GM12878 (cell line): ENCODE data around the gene BICRA. TPM values are rescaled to one million over a fixed set of nuclear protein-coding genes. Genes with fewer than 3 reads are reported as not detected.

Experiments
- ATAC-seq: fragments of 200-7000 bp; cut with Tn5 transposase; 3 replicates; pipeline ENCODE4 v1.9.1; 2020; ENCODE audit warnings: mild to moderate bottlenecking, moderate library complexity
- BruUV-seq: library from RNA; stranded (reverse); fragments of 400-500 nt; replicated peaks from 2 replicates; lab custom pipeline; 2021; lab: Mats Ljungman, UMichigan
- CTCF ChIA-PET: fragments of 300-600 bp; sonication (Branson Sonifier 250); formaldehyde crosslinking; extraction: SDS; loops from one replicate; lab custom pipeline; 2021; ENCODE audit warnings: inconsistent platforms; lab: Yijun Ruan, JAX
- POLR2A ChIA-PET: fragments of 350-600 bp; formaldehyde crosslinking; extraction: SDS; loops from one replicate; lab custom pipeline; 2021; ENCODE audit warnings: inconsistent platforms; lab: Charles Lee
- RAD21 ChIA-PET: fragments of 300-600 bp; sonication (Branson Sonifier 250); formaldehyde crosslinking; loops from one replicate; lab custom pipeline; 2023; ENCODE audit warnings: antibody characterized with exemption; ENCODE audit not compliant: unreplicated experiment; lab: Charles Lee
- SMC1A ChIA-PET: fragments of 300-600 bp; sonication (Branson Sonifier 250); formaldehyde crosslinking; loops from one replicate; lab custom pipeline; 2023; ENCODE audit not compliant: unreplicated experiment, uncharacterized antibody; lab: Charles Lee
- DNase-seq: peaks from one replicate; pipeline ENCODE4 v3.0.0-alpha.2; 2011; ENCODE audit warnings: low read depth, low spot score
- FAIRE-seq: peaks from 3 replicates; lab custom pipeline; 2011; peaks lifted over from hg19 to GRCh38; lab: Jason Lieb, UNC
- H2AFZ ChIP-seq: 2 replicates; pipeline ENCODE4 v1.6.0; 2011; ENCODE audit warnings: low read depth, low read length, control low read depth; ENCODE audit not compliant: control insufficient read depth
- H3K27ac ChIP-seq: 2 replicates; pipeline ENCODE4 v1.5.1; 2011; ENCODE audit warnings: control low read depth; ENCODE audit not compliant: control insufficient read depth, insufficient read depth
- H3K27me3 ChIP-seq, 2 experiments: replicated peaks in 1 of 2; 2 replicates each; pipeline versions ENCODE4 v1.6.0 to v1.6.1; 2011; ENCODE audit warnings: low read length in 1 of 2; ENCODE audit not compliant: control insufficient read depth in 2 of 2, insufficient read depth in 2 of 2
- H3K36me3 ChIP-seq, 2 experiments: 2 replicates each; pipeline ENCODE4 v1.5.1; 2011; ENCODE audit warnings: low read length in 1 of 2; ENCODE audit not compliant: control insufficient read depth in 2 of 2, insufficient read depth in 2 of 2
- H3K4me1 ChIP-seq: 2 replicates; pipeline ENCODE4 v1.6.1; 2011; ENCODE audit warnings: mild to moderate bottlenecking, low read length, moderate library complexity, mixed read lengths; ENCODE audit not compliant: control insufficient read depth, insufficient read depth
- H3K4me2 ChIP-seq: 2 replicates; pipeline ENCODE4 v1.6.0; 2011; ENCODE audit warnings: control low read depth; ENCODE audit not compliant: control insufficient read depth, insufficient read depth
- H3K4me3 ChIP-seq: fragments of 200-600 bp; sonication (generic); 2 replicates; pipeline ENCODE4 v1.5.1; 2016
- H3K79me2 ChIP-seq: 2 replicates; pipeline ENCODE4 v1.6.0; 2011; ENCODE audit warnings: low read length; ENCODE audit not compliant: control insufficient read depth, insufficient read depth
- H3K9ac ChIP-seq: 2 replicates; pipeline ENCODE4 v1.8.0; 2011; ENCODE audit warnings: low read length, control low read depth, mixed read lengths; ENCODE audit not compliant: control insufficient read depth, insufficient read depth
- H3K9me3 ChIP-seq: replicated peaks from 3 replicates; pipeline ENCODE4 v1.5.1; 2011; ENCODE audit warnings: mild to moderate bottlenecking, low read length; ENCODE audit not compliant: control insufficient read depth, insufficient read depth
- H4K20me1 ChIP-seq: 2 replicates; pipeline ENCODE4 v1.6.0; 2011; ENCODE audit not compliant: control insufficient read depth, insufficient read depth
- BACH1 ChIP-seq: fragments of 450-650 bp; IDR thresholded peaks from 2 replicates; pipeline ENCODE4 v1.6.1; 2017; ENCODE audit warnings: mild to moderate bottlenecking, borderline replicate concordance
- CEBPB ChIP-seq, 2 experiments: fragments of 150-350 bp in 1 of 2; IDR thresholded peaks; 2 replicates each; pipeline ENCODE4 v1.6.1; 2012 to 2014; ENCODE audit warnings: low read depth in 2 of 2, low read length in 2 of 2, borderline replicate concordance in 1 of 2, inconsistent platforms in 1 of 2
- CHD2 ChIP-seq: IDR thresholded peaks from 2 replicates; pipeline ENCODE4 v1.6.1; 2011; ENCODE audit warnings: low read depth, low read length, improper control_type of control experiment, borderline replicate concordance
- CREB1 ChIP-seq: IDR thresholded peaks from 2 replicates; pipeline ENCODE4 v1.6.1; 2012; ENCODE audit warnings: low read depth, mild to moderate bottlenecking, inconsistent platforms
- EP300 ChIP-seq, 2 experiments: fragments of 150-350 bp in 1 of 2; IDR thresholded peaks; 2 replicates each; pipeline ENCODE4 v1.6.1; 2011 to 2012; ENCODE audit warnings: low read depth in 2 of 2, low read length in 2 of 2, borderline replicate concordance in 1 of 2, improper control_type of control experiment in 1 of 2, inconsistent platforms in 1 of 2; ENCODE audit not compliant: control insufficient read depth in 1 of 2
- EZH2 ChIP-seq: IDR thresholded peaks from 2 replicates; pipeline ENCODE4 v1.6.1; 2012; ENCODE audit warnings: low read depth, mild to moderate bottlenecking, control low read depth, inconsistent platforms, low read length, borderline replicate concordance; ENCODE audit not compliant: control insufficient read depth
- IRF4 ChIP-seq: IDR thresholded peaks from 2 replicates; pipeline ENCODE4 v1.6.1; 2011; ENCODE audit warnings: low read depth, low read length
- JUNB ChIP-seq: IDR thresholded peaks from 2 replicates; pipeline ENCODE4 v1.6.1; 2016; ENCODE audit warnings: antibody characterized with exemption, mild to moderate bottlenecking
- MTA3 ChIP-seq: IDR thresholded peaks from 2 replicates; pipeline ENCODE4 v1.6.1; 2012; ENCODE audit warnings: low read length, inconsistent platforms, borderline replicate concordance
- NFYA ChIP-seq: IDR thresholded peaks from 2 replicates; pipeline ENCODE4 v1.6.1; 2011; ENCODE audit warnings: low read depth, mild to moderate bottlenecking, low read length, improper control_type of control experiment, borderline replicate concordance
- PAX5 ChIP-seq: IDR thresholded peaks from 2 replicates; pipeline ENCODE4 v1.6.1; 2011; ENCODE audit warnings: low read depth, low read length, borderline replicate concordance
- SMAD5 ChIP-seq: IDR thresholded peaks from 2 replicates; pipeline ENCODE4 v1.6.1; 2016; ENCODE audit warnings: antibody characterized with exemption, low read depth
- SP1 ChIP-seq: IDR thresholded peaks from one replicate; pipeline ENCODE4 v1.6.1; 2011; ENCODE audit warnings: low read depth, low read length
- STAT1 ChIP-seq: fragments of 450-650 bp; conservative IDR thresholded peaks from 2 replicates; pipeline ENCODE4 v1.6.1; 2014; ENCODE audit warnings: antibody characterized with exemption, mild to moderate bottlenecking
- SUZ12 ChIP-seq: fragments of 200-600 bp; sonication (generic); IDR thresholded peaks from one replicate; pipeline ENCODE4 v1.6.1; 2018; ENCODE audit warnings: antibody characterized with exemption, mild to moderate bottlenecking; ENCODE audit not compliant: unreplicated experiment
- TBL1XR1 ChIP-seq: IDR thresholded peaks from 2 replicates; pipeline ENCODE4 v1.6.1; 2012; ENCODE audit warnings: low read depth, low read length, improper control_type of control experiment
- WGBS: methylation state at CpG from one replicate; pipeline ENCODE4 v1.1.6; 2016; ENCODE audit warnings: low lambda C conversion rate; ENCODE audit not compliant: insufficient replicate concordance, insufficient coverage; ENCODE audit errors: missing lambda C conversion rate; 5-methylcytosine and 5-hydroxymethylcytosine counted together
- in situ Hi-C: fragments of 300-500 bp; cut with MboI; formaldehyde crosslinking; loops from 9 replicates; pipeline ENCODE4 v1.14.3; 2018; ENCODE audit warnings: mixed read lengths
- intact Hi-C: fragments of 100-400 bp; cut with micrococcal nuclease; formaldehyde crosslinking; loops from one replicate; pipeline ENCODE4 v1.14.2; 2022; ENCODE audit not compliant: unreplicated experiment
- polyA plus RNA-seq, 11 experiments: library from polyadenylated mRNA; depleted of rRNA in 4 of 11; unstranded in 6 of 11; stranded (reverse) in 5 of 11; fragments of >200 nt; fragmentation: Nextera tagmentation in 4 of 11; fragmentation: Illumina TruSeq in 1 of 11; extraction: Ambion mirVana in 4 of 11; extraction: Trizol in 1 of 11; gene quantifications; 1 replicate in 1 of 11; 2 replicates in 10 of 11; pipeline versions ENCODE4 v1.2.1 to v1.2.3, GENCODE V29; 2011 to 2016; ENCODE audit warnings: inconsistent platforms in 2 of 11, missing spikeins in 2 of 11, low read depth in 1 of 11
- total RNA-seq, 4 experiments: library from RNA; depleted of rRNA in 3 of 4; stranded (reverse); fragments of >200 nt in 3 of 4; fragmentation: Illumina TruSeq in 1 of 4; extraction: Trizol in 1 of 4; gene quantifications; 2 replicates each; pipeline versions ENCODE4 v1.2.1 to v1.2.3, GENCODE V29; 2013 to 2021
- TF ChIP-seq, protein P1 (sequence below): fragments of 450-650 bp; IDR thresholded peaks from 2 replicates; pipeline ENCODE4 v1.6.1; 2017; ENCODE audit warnings: mild to moderate bottlenecking
- TF ChIP-seq, protein P2 (sequence below): fragments of 450-650 bp; IDR thresholded peaks from 2 replicates; pipeline ENCODE4 v1.6.1; 2017; ENCODE audit warnings: mild to moderate bottlenecking, low read depth, inconsistent platforms; ENCODE audit not compliant: poor library complexity, severe bottlenecking

BICRA gene
- total and polyA plus RNA-seq, 10 of the 15 experiments (the other 5 are each of a cell fraction or from before 2014, with no cell fraction given): 0.11 to 15.3 (median 1.3) TPM

DNA sequence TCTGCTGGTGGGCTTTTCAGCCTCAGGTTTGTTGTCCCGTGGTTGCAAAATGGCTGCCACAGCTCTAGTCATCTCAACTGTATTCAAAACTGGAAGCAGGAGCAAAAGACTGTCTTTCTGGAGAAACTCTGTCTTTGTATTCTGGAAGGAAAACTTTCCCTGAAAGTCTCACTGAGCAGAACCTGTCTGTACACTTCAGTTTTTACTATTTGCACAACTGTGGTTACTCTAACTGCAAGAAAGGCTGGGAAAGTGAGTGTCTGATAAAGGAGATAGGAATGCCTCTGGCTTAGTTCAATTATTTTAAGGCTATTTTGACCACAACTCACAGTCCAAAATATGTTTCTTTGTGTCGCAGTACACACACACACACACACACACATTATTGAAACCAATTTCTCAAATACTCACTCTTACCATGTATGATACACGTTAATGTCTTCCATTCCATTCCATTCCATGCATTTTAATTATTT is 54.5 kb downstream of the BICRA start:
- Histone ChIP-seq H3K27ac (no peak overlapping the region), H3K4me2 (no peak overlapping the region), H3K9ac (no peak overlapping the region), H3K36me3 (peaks cover 2% of the 10 kb centered on the region in 2 experiments; a peak in 3 of 4 replicates), H3K9me3 (no peaks in the 10 kb centered on the region), H4K20me1 (no peaks in the 10 kb centered on the region), H2AFZ (no peak overlapping the region), H3K4me1 (no peaks in the 10 kb centered on the region), H3K79me2 (peaks cover 1% of the 10 kb centered on the region; the same call in 1 of the 2 replicates), H3K4me3 (no peak overlapping the region), H3K27me3 (no peaks in the 10 kb centered on the region)
- DNase-seq (no peak), FAIRE-seq (no peak), ATAC-seq (no peak)
- no TSS peak for BruUV-seq
- CTCF ChIA-PET: no interaction called here
- POLR2A ChIA-PET: no interaction called here
- in situ Hi-C loops: no loop called here
- intact Hi-C loops: no loop called here
- 83% methylated on average over 3 of the region's 3 CpGs for WGBS
- RAD21 ChIA-PET: no interaction called here
- SMC1A ChIA-PET: no interaction called here
- TF ChIP-seq EZH2 (no peak), STAT1 (no peak), SP1 (no peak), CREB1 (no peak), PAX5 (no peak), CHD2 (no peak), TBL1XR1 (no peak), SMAD5 (no peak), IRF4 (no peak), JUNB (no peak), NFYA (no peak), SUZ12 (no peak), EP300 (IDR thresholded peaks at IDR 0.05; ENCODE audit: borderline replicate concordance in 1 of 2, control insufficient read depth in 1 of 2, low read depth in 2 of 2, low read length in 2 of 2) (no peak), CEBPB (IDR thresholded peaks at IDR 0.05; ENCODE audit: borderline replicate concordance in 1 of 2, low read depth in 2 of 2, low read length in 2 of 2) (no peak), BACH1 (no peak), MTA3 (no peak)
- TF ChIP-seq, protein P1, sequence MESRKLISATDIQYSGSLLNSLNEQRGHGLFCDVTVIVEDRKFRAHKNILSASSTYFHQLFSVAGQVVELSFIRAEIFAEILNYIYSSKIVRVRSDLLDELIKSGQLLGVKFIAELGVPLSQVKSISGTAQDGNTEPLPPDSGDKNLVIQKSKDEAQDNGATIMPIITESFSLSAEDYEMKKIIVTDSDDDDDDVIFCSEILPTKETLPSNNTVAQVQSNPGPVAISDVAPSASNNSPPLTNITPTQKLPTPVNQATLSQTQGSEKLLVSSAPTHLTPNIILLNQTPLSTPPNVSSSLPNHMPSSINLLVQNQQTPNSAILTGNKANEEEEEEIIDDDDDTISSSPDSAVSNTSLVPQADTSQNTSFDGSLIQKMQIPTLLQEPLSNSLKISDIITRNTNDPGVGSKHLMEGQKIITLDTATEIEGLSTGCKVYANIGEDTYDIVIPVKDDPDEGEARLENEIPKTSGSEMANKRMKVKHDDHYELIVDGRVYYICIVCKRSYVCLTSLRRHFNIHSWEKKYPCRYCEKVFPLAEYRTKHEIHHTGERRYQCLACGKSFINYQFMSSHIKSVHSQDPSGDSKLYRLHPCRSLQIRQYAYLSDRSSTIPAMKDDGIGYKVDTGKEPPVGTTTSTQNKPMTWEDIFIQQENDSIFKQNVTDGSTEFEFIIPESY: no peak
- TF ChIP-seq, protein P2, sequence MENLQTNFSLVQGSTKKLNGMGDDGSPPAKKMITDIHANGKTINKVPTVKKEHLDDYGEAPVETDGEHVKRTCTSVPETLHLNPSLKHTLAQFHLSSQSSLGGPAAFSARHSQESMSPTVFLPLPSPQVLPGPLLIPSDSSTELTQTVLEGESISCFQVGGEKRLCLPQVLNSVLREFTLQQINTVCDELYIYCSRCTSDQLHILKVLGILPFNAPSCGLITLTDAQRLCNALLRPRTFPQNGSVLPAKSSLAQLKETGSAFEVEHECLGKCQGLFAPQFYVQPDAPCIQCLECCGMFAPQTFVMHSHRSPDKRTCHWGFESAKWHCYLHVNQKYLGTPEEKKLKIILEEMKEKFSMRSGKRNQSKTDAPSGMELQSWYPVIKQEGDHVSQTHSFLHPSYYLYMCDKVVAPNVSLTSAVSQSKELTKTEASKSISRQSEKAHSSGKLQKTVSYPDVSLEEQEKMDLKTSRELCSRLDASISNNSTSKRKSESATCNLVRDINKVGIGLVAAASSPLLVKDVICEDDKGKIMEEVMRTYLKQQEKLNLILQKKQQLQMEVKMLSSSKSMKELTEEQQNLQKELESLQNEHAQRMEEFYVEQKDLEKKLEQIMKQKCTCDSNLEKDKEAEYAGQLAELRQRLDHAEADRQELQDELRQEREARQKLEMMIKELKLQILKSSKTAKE: no peak
- TF ChIP-seq, all 136 proteins: peak for 0
